GM23338 (cell line): ENCODE data around the gene CACNB4. TPM values are rescaled to one million over a fixed set of nuclear protein-coding genes. Genes with fewer than 3 reads are reported as not detected.

Source experiments
- ATAC-seq: fragments of 200-7000 bp; cut with Tn5 transposase; 3 replicates; pipeline ENCODE4 v1.9.1; 2020
- DNase-seq: peaks from one replicate; pipeline ENCODE4 v3.0.0-alpha.2; 2015; ENCODE audit warnings: low spot score
- H2AFZ ChIP-seq: fragments of 200-600 bp; sonication (generic); 2 replicates; pipeline ENCODE4 v1.8.0; 2016; ENCODE audit warnings: antibody characterized with exemption, mild to moderate bottlenecking, moderate library complexity
- H3F3A ChIP-seq: fragments of 200-600 bp; sonication (generic); replicated peaks from 2 replicates; pipeline ENCODE4 v1.8.0; 2017; ENCODE audit warnings: antibody characterized with exemption, mixed run types, low read depth
- H3K27ac ChIP-seq: fragments of 200-600 bp; sonication (generic); 2 replicates; pipeline ENCODE4 v1.6.1; 2016; ENCODE audit warnings: low read depth
- H3K27me3 ChIP-seq: fragments of 200-600 bp; sonication (generic); 2 replicates; pipeline ENCODE4 v1.8.0; 2016; ENCODE audit warnings: mild to moderate bottlenecking, mixed run types, moderate library complexity; ENCODE audit not compliant: insufficient read depth
- H3K36me3 ChIP-seq: fragments of 200-600 bp; sonication (generic); 2 replicates; pipeline ENCODE4 v1.8.0; 2016; ENCODE audit warnings: mild to moderate bottlenecking; ENCODE audit not compliant: insufficient read depth
- H3K4me1 ChIP-seq: fragments of 200-600 bp; sonication (generic); 2 replicates; pipeline ENCODE4 v1.8.0; 2016; ENCODE audit warnings: mild to moderate bottlenecking, moderate library complexity; ENCODE audit not compliant: insufficient read depth
- H3K4me2 ChIP-seq: fragments of 200-600 bp; sonication (generic); 2 replicates; pipeline ENCODE4 v1.7.1; 2017; ENCODE audit warnings: mixed run types
- H3K4me3 ChIP-seq: fragments of 200-600 bp; sonication (generic); 2 replicates; pipeline ENCODE4 v1.6.1; 2016; ENCODE audit warnings: mixed run types
- H3K79me2 ChIP-seq: fragments of 200-600 bp; sonication (generic); replicated peaks from 2 replicates; pipeline ENCODE4 v1.8.0; 2017; ENCODE audit warnings: mild to moderate bottlenecking; ENCODE audit not compliant: insufficient read depth
- H3K9me2 ChIP-seq: fragments of 200-600 bp; sonication (generic); 2 replicates; pipeline ENCODE4 v1.8.0; 2017; ENCODE audit not compliant: insufficient read depth
- H4K20me1 ChIP-seq: fragments of 200-600 bp; sonication (generic); replicated peaks from 2 replicates; pipeline ENCODE4 v1.8.0; 2017; ENCODE audit warnings: mild to moderate bottlenecking; ENCODE audit not compliant: insufficient read depth
- H3K27ac Mint-ChIP-seq: 2 replicates; pipeline ENCODE4 v1.8.0; 2020; ENCODE audit warnings: inconsistent platforms, mild to moderate bottlenecking, moderate library complexity, mixed read lengths
- H3K27me3 Mint-ChIP-seq: 3 replicates; pipeline ENCODE4 v1.8.0; 2022; ENCODE audit warnings: low read depth, mild to moderate bottlenecking, moderate library complexity, mixed read lengths, inconsistent platforms; ENCODE audit not compliant: insufficient read depth, poor library complexity
- H3K36me3 Mint-ChIP-seq: 3 replicates; pipeline ENCODE4 v1.8.0; 2021; ENCODE audit warnings: low read depth, mild to moderate bottlenecking, inconsistent platforms, moderate library complexity, mixed read lengths
- H3K4me1 Mint-ChIP-seq: 3 replicates; pipeline ENCODE4 v1.8.0; 2020; ENCODE audit warnings: mild to moderate bottlenecking, inconsistent platforms, mixed read lengths
- H3K4me3 Mint-ChIP-seq: 3 replicates; pipeline ENCODE4 v1.8.0; 2021; ENCODE audit warnings: moderate library complexity, mild to moderate bottlenecking, inconsistent platforms, mixed read lengths
- H3K9me3 Mint-ChIP-seq: 3 replicates; pipeline ENCODE4 v1.8.0; 2020; ENCODE audit warnings: moderate library complexity, mild to moderate bottlenecking, inconsistent platforms, mixed read lengths
- EZH2 ChIP-seq: fragments of 200-600 bp; sonication (generic); IDR thresholded peaks from one replicate; pipeline ENCODE4 v1.8.0; 2017; ENCODE audit warnings: antibody characterized with exemption, mild to moderate bottlenecking, low read depth; ENCODE audit not compliant: unreplicated experiment
- EZH2phosphoT487 ChIP-seq: fragments of 200-600 bp; sonication (generic); IDR thresholded peaks from one replicate; pipeline ENCODE4 v1.8.1; 2018; ENCODE audit warnings: antibody characterized with exemption; ENCODE audit not compliant: unreplicated experiment
- JUNB ChIP-seq: IDR thresholded peaks from one replicate; pipeline ENCODE4 v1.6.1; 2016; ENCODE audit warnings: antibody characterized with exemption; ENCODE audit not compliant: unreplicated experiment
- NANOG ChIP-seq: IDR thresholded peaks from 2 replicates; pipeline ENCODE4 v1.6.1; 2016; ENCODE audit warnings: antibody characterized with exemption, borderline replicate concordance
- POLR2AphosphoS5 ChIP-seq: IDR thresholded peaks from 2 replicates; pipeline ENCODE4 v1.6.1; 2016; ENCODE audit warnings: antibody characterized with exemption, low read depth
- STAT1 ChIP-seq: IDR thresholded peaks from one replicate; pipeline ENCODE4 v1.6.1; 2016; ENCODE audit warnings: antibody characterized with exemption; ENCODE audit not compliant: unreplicated experiment
- ZNF114 ChIP-seq: fragments of 250-450 bp; sonication (Bioruptor Pico); IDR thresholded peaks from 2 replicates; pipeline ENCODE4 v1.5.0; 2020; ENCODE audit warnings: mild to moderate bottlenecking, moderate library complexity
- ZNF331 ChIP-seq: fragments of 250-450 bp; sonication (Bioruptor Pico); IDR thresholded peaks from 2 replicates; pipeline ENCODE4 v1.5.0; 2020; ENCODE audit warnings: low read depth, mild to moderate bottlenecking, moderate library complexity
- polyA plus RNA-seq: library from polyadenylated mRNA; unstranded; fragments of >200 nt; fragmentation: Nextera tagmentation; extraction: Ambion mirVana; gene quantifications from 2 replicates; pipeline ENCODE4 v1.2.1, GENCODE V29; 2016
- total RNA-seq: library from RNA; depleted of rRNA; stranded (reverse); fragments of >200 nt; shearing (Covaris generic); gene quantifications from 2 replicates; pipeline ENCODE4 v1.2.3, GENCODE V29; 2014
- TF ChIP-seq, protein P1 (sequence below), 2 experiments: fragments of 200-600 bp in 1 of 2; sonication (generic) in 1 of 2; conservative IDR thresholded peaks; 2 replicates each; pipeline versions ENCODE4 v1.5.1 to v1.6.1; 2016 to 2017; ENCODE audit warnings: antibody characterized with exemption in 2 of 2, low read depth in 2 of 2, mild to moderate bottlenecking in 2 of 2, moderate library complexity in 1 of 2
- TF ChIP-seq, protein P2 (sequence below): IDR thresholded peaks from 2 replicates; pipeline ENCODE4 v1.6.1; 2016; ENCODE audit warnings: antibody characterized with exemption
- TF ChIP-seq, protein P3 (sequence below): fragments of 250-450 bp; sonication (Bioruptor Pico); IDR thresholded peaks from 2 replicates; pipeline ENCODE4 v1.5.0; 2020; ENCODE audit warnings: mild to moderate bottlenecking, moderate library complexity
- TF ChIP-seq, protein P4 (sequence below): IDR thresholded peaks from one replicate; pipeline ENCODE4 v1.6.1; 2018; ENCODE audit warnings: antibody characterized with exemption; ENCODE audit not compliant: unreplicated experiment

CACNB4 gene
- total and polyA plus RNA-seq, 2 experiments from 2014 or later = 4.0 to 9.8 TPM

DNA sequence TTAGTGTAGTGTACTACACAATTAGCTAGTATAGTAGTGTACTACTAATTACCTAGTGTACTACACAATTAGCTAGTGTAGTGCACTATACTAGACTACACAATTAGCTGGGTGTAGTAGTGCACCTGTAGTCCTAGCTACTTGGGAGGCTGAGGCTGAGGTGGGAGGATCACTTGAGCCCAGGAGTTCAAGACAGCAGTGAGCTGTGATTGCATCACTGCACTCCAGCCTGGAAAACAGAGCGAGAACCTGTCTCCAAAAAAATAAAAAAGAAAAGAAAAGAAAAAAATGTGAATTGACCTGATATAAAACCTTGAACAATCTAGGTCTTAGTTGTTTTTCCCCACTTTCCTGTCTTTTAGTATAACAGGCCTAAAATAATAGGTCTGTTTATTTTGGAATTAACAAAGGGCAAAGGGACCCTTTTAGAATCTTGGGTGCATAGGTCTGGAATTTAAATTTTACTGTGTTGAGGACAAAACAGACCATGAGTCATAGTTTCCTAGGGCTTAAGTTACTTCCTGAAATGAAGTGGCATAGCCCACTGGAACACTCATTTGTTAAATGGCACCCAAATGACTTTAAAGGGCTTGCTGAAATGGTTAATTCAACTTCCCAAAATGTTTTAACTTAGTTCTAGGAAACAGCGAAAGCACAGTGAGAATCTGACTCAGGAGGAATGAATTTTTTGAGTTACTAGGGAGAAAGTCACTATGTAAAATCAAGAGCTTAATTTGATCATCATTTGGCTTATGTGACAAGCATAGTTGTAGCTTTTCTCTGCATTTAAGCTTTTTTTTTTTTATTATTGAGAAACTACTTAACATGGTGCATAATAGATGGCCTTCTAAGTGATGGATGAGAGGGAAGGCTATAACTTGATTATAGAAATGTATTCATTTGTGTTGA is 219.9 kb downstream of the CACNB4 start:
- H3K4me3 Mint-ChIP-seq = no peak overlapping the region
- H3K27ac ChIP-seq = no peak overlapping the region
- H3K27ac Mint-ChIP-seq = no peak overlapping the region
- DNase-seq (no peak), ATAC-seq (no peak)
- H3F3A ChIP-seq = no peaks in the 10 kb centered on the region
- H3K4me1 ChIP-seq = no peaks in the 10 kb centered on the region
- H3K27me3 ChIP-seq = no peaks in the 10 kb centered on the region
- no peak overlapping the region for H3K4me3 ChIP-seq
- TF ChIP-seq, protein P1, sequence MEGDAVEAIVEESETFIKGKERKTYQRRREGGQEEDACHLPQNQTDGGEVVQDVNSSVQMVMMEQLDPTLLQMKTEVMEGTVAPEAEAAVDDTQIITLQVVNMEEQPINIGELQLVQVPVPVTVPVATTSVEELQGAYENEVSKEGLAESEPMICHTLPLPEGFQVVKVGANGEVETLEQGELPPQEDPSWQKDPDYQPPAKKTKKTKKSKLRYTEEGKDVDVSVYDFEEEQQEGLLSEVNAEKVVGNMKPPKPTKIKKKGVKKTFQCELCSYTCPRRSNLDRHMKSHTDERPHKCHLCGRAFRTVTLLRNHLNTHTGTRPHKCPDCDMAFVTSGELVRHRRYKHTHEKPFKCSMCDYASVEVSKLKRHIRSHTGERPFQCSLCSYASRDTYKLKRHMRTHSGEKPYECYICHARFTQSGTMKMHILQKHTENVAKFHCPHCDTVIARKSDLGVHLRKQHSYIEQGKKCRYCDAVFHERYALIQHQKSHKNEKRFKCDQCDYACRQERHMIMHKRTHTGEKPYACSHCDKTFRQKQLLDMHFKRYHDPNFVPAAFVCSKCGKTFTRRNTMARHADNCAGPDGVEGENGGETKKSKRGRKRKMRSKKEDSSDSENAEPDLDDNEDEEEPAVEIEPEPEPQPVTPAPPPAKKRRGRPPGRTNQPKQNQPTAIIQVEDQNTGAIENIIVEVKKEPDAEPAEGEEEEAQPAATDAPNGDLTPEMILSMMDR (conservative IDR thresholded peaks at IDR 0.05; ENCODE audit: low read depth in 2 of 2) = no peak
- TF ChIP-seq, protein P2, sequence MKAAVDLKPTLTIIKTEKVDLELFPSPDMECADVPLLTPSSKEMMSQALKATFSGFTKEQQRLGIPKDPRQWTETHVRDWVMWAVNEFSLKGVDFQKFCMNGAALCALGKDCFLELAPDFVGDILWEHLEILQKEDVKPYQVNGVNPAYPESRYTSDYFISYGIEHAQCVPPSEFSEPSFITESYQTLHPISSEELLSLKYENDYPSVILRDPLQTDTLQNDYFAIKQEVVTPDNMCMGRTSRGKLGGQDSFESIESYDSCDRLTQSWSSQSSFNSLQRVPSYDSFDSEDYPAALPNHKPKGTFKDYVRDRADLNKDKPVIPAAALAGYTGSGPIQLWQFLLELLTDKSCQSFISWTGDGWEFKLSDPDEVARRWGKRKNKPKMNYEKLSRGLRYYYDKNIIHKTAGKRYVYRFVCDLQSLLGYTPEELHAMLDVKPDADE = no peak
- TF ChIP-seq EZH2 = no peak
- no peak for TF ChIP-seq ZNF114 (CRISPR knock-in tag)
- TF ChIP-seq STAT1 = no peak
- no peak for TF ChIP-seq EZH2phosphoT487
- no peak for TF ChIP-seq NANOG
- TF ChIP-seq, protein P3, sequence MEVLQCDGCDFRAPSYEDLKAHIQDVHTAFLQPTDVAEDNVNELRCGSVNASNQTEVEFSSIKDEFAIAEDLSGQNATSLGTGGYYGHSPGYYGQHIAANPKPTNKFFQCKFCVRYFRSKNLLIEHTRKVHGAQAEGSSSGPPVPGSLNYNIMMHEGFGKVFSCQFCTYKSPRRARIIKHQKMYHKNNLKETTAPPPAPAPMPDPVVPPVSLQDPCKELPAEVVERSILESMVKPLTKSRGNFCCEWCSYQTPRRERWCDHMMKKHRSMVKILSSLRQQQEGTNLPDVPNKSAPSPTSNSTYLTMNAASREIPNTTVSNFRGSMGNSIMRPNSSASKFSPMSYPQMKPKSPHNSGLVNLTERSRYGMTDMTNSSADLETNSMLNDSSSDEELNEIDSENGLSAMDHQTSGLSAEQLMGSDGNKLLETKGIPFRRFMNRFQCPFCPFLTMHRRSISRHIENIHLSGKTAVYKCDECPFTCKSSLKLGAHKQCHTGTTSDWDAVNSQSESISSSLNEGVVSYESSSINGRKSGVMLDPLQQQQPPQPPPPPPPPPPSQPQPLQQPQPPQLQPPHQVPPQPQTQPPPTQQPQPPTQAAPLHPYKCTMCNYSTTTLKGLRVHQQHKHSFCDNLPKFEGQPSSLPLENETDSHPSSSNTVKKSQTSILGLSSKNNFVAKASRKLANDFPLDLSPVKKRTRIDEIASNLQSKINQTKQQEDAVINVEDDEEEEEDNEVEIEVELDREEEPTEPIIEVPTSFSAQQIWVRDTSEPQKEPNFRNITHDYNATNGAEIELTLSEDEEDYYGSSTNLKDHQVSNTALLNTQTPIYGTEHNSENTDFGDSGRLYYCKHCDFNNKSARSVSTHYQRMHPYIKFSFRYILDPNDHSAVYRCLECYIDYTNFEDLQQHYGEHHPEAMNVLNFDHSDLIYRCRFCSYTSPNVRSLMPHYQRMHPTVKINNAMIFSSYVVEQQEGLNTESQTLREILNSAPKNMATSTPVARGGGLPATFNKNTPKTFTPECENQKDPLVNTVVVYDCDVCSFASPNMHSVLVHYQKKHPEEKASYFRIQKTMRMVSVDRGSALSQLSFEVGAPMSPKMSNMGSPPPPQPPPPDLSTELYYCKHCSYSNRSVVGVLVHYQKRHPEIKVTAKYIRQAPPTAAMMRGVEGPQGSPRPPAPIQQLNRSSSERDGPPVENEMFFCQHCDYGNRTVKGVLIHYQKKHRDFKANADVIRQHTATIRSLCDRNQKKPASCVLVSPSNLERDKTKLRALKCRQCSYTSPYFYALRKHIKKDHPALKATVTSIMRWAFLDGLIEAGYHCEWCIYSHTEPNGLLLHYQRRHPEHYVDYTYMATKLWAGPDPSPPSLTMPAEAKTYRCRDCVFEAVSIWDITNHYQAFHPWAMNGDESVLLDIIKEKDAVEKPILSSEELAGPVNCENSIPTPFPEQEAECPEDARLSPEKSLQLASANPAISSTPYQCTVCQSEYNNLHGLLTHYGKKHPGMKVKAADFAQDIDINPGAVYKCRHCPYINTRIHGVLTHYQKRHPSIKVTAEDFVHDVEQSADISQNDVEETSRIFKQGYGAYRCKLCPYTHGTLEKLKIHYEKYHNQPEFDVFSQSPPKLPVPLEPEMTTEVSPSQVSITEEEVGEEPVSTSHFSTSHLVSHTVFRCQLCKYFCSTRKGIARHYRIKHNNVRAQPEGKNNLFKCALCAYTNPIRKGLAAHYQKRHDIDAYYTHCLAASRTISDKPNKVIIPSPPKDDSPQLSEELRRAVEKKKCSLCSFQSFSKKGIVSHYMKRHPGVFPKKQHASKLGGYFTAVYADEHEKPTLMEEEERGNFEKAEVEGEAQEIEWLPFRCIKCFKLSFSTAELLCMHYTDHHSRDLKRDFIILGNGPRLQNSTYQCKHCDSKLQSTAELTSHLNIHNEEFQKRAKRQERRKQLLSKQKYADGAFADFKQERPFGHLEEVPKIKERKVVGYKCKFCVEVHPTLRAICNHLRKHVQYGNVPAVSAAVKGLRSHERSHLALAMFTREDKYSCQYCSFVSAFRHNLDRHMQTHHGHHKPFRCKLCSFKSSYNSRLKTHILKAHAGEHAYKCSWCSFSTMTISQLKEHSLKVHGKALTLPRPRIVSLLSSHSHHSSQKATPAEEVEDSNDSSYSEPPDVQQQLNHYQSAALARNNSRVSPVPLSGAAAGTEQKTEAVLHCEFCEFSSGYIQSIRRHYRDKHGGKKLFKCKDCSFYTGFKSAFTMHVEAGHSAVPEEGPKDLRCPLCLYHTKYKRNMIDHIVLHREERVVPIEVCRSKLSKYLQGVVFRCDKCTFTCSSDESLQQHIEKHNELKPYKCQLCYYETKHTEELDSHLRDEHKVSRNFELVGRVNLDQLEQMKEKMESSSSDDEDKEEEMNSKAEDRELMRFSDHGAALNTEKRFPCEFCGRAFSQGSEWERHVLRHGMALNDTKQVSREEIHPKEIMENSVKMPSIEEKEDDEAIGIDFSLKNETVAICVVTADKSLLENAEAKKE (CRISPR knock-in tag) = no peak
- TF ChIP-seq ZNF331 = no peak
- TF ChIP-seq, protein P4, sequence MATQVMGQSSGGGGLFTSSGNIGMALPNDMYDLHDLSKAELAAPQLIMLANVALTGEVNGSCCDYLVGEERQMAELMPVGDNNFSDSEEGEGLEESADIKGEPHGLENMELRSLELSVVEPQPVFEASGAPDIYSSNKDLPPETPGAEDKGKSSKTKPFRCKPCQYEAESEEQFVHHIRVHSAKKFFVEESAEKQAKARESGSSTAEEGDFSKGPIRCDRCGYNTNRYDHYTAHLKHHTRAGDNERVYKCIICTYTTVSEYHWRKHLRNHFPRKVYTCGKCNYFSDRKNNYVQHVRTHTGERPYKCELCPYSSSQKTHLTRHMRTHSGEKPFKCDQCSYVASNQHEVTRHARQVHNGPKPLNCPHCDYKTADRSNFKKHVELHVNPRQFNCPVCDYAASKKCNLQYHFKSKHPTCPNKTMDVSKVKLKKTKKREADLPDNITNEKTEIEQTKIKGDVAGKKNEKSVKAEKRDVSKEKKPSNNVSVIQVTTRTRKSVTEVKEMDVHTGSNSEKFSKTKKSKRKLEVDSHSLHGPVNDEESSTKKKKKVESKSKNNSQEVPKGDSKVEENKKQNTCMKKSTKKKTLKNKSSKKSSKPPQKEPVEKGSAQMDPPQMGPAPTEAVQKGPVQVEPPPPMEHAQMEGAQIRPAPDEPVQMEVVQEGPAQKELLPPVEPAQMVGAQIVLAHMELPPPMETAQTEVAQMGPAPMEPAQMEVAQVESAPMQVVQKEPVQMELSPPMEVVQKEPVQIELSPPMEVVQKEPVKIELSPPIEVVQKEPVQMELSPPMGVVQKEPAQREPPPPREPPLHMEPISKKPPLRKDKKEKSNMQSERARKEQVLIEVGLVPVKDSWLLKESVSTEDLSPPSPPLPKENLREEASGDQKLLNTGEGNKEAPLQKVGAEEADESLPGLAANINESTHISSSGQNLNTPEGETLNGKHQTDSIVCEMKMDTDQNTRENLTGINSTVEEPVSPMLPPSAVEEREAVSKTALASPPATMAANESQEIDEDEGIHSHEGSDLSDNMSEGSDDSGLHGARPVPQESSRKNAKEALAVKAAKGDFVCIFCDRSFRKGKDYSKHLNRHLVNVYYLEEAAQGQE = no peak
- no peak for TF ChIP-seq POLR2AphosphoS5
- no peak for TF ChIP-seq JUNB
- H4K20me1 ChIP-seq = no peaks in the 10 kb centered on the region
- no peaks in the 10 kb centered on the region for H3K79me2 ChIP-seq
- H3K36me3 ChIP-seq = no peaks in the 10 kb centered on the region
- H3K4me2 ChIP-seq = no peak overlapping the region
- H3K9me3 Mint-ChIP-seq = peaks cover 4% of the 10 kb centered on the region; the same call in 2 of the 3 replicates
- H3K4me1 Mint-ChIP-seq = peaks cover 4% of the 10 kb centered on the region; the same call in 1 of the 3 replicates
- H3K27me3 Mint-ChIP-seq = no peaks in the 10 kb centered on the region
- peaks cover 12% of the 10 kb centered on the region; the same call in 2 of the 3 replicates for H3K36me3 Mint-ChIP-seq
- H3K9me2 ChIP-seq = no peaks in the 10 kb centered on the region
- H2AFZ ChIP-seq = no peak overlapping the region
